Activated naive CD8-positive, alpha-beta T cell treated with anti-CD3 and anti-CD28 coated beads, Interleukin-2, amount 50 U/mL, for 24 hours (primary cell): ENCODE data around the gene LRRC45.

Experiments
- ATAC-seq: fragments of 150-1000 bp; cut with Tn5 transposase; one replicate; pipeline ENCODE4 v1.10.0; 2021
- DNase-seq: peaks from one replicate; pipeline ENCODE4 v3.0.0; 2021
- H3K27ac Mint-ChIP-seq: one replicate; pipeline ENCODE4 v1.8.0; 2021; ENCODE audit warnings: mild to moderate bottlenecking, mixed read lengths
- H3K27me3 Mint-ChIP-seq: one replicate; pipeline ENCODE4 v1.8.0; 2021; ENCODE audit warnings: mixed read lengths
- H3K36me3 Mint-ChIP-seq: one replicate; pipeline ENCODE4 v1.8.0; 2021; ENCODE audit warnings: low read depth, mixed read lengths
- H3K4me1 Mint-ChIP-seq: one replicate; pipeline ENCODE4 v1.8.0; 2021; ENCODE audit warnings: mixed read lengths
- H3K4me3 Mint-ChIP-seq: one replicate; pipeline ENCODE4 v1.8.0; 2021; ENCODE audit warnings: mild to moderate bottlenecking, moderate library complexity, mixed read lengths
- H3K9me3 Mint-ChIP-seq: one replicate; pipeline ENCODE4 v1.8.0; 2021; ENCODE audit warnings: mixed read lengths

The LRRC45 gene

DNA sequence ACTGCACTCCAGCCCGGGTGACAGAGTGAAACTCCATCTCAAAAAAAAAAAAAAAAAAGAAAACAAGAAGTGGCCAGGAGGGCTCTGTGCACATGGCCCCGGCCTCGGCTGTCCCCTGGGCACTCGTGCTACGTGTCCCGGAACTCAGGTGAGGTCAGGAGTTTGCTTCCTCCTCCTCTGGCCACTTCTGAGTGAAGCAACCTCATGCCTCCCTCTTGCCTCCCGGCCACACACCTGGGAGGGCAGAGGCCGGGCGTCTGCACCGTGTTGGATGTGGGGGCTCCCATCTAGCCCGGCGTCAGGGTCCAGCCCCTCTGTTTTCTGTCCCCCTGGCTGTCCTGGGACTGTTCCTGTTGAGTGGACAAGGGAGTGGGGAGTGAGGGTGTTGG, 23.5 kb upstream of the LRRC45 start:
- no peak for ATAC-seq

DNA sequence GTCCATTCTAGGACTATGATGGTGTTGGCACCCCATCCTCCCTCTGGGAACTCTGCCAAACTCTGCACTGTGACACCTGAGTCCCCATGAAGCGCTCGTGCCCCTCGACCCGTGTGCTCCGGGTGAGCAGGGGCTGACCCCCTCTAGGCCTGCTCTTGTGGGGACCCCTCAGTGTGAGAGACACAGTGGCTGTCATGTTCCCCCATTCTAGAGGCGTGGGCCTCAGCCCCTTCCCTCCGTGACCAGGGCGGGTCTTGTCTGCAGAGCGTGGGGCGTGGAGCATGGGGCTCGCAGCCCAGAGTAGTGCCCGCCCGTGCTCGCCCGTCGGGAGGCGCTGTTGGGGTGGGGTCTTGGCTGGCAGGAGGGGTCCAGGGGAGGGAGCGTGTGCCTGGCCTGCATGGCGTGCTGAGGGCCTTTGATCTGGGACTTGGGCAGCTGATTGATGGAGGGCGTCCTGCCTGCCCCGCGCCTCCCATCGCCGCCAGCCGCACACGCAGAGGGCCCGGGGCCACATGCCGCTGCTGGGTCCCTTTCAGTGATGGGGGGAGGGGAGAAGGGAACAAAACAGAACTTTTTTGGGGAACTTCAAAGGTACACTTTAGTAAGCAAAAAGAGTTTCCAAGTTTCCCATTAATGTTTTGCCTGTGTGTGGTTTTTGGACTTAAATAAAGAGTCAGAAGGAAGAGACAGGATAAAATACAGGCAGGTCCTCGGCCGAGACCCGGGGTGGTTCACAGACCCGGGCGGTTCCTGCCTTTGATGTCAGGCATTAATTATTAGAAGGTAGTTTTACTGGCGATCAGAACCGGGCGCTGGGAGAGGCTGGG, 22.9 kb upstream of the LRRC45 start:
- DNase-seq (no peak), ATAC-seq (no peak)
- no peak overlapping the region for H3K27ac Mint-ChIP-seq
- H3K9me3 Mint-ChIP-seq: no peaks in the 10 kb centered on the region
- no peaks in the 10 kb centered on the region for H3K27me3 Mint-ChIP-seq
- no peaks in the 10 kb centered on the region for H3K36me3 Mint-ChIP-seq
- H3K4me1 Mint-ChIP-seq: peaks cover 10% of the 10 kb centered on the region
- H3K4me3 Mint-ChIP-seq: no peak overlapping the region

More for the DNA sequence above, 23.5 kb upstream of the LRRC45 start:
- no peaks in the 10 kb centered on the region for H3K9me3 Mint-ChIP-seq
- H3K4me3 Mint-ChIP-seq: no peak overlapping the region
- no peaks in the 10 kb centered on the region for H3K27me3 Mint-ChIP-seq
- no peak overlapping the region for H3K27ac Mint-ChIP-seq
- DNase-seq: no peak
- peaks cover 10% of the 10 kb centered on the region for H3K4me1 Mint-ChIP-seq
- no peaks in the 10 kb centered on the region for H3K36me3 Mint-ChIP-seq

DNA sequence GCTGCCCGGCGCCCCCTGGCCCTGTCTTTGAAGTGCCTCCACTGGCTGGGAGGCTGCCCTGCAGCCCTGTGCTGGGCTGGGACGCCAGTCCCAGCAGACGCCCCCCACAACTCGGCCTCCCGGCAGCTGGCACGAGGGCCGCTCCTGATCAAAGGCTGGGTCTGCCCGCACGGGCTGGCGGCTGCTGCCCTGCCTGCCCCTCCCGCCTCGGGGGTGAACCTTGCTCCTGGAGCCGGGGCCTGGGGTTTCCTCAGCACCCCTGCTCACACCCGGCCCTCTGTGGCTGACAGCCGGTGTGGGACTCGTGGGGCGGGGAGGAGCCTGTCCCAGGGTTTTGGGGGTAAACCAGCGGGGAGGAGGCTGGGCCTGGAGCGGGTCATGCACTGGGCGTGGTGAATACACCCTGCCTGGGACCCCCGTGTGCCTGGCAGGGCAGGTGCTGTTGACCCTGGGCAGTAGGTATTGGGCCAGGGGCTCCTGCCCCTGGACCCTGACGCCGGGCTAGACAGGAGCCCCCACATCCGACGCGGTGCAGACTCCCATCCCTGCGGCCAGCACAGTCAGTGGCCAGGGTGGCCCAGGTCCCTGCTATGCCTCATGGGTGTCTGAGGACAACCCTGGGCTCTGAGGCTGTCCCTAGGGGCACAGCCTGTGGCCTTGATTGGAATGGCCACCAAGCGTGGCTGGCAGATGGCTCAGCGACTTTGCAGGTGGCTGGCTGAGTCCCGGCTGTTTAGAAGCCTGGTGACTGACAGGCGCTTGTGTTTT, 22.1 kb upstream of the LRRC45 start:
- H3K4me3 Mint-ChIP-seq: no peak overlapping the region
- ATAC-seq: no peak

DNA sequence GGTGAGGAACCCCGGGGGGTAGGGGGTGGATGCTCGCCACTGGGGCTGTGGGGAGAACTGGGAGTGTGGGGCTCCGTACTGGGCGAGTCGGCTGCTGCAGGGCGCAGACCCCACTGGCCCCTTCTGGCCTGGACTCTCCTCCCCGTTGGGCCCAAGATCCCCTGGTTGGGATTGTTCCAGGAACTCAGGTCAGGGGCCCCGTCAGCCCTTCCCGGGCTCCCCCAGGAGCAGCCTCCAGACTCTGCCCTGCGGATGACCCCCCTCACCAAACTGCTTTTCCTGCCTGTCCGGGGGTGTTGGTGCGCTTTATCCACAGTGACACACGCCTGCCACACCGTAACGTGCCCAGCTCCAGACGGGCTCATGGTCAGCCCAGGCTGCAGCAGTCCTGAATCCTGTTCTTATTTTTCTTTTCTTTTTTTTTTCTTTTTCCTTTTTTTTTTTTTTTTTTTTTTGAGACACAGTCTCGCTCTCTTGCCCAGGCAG, 21.5 kb upstream of the LRRC45 start:
- DNase-seq (no peak), ATAC-seq (no peak)
- Mint-ChIP-seq H3K27me3 (no peaks in the 10 kb centered on the region), H3K36me3 (no peaks in the 10 kb centered on the region), H3K4me3 (no peak overlapping the region), H3K27ac (no peak overlapping the region), H3K9me3 (no peaks in the 10 kb centered on the region), H3K4me1 (peaks cover 15% of the 10 kb centered on the region)

More for the DNA sequence above, 22.1 kb upstream of the LRRC45 start:
- no peak for DNase-seq
- H3K4me1 Mint-ChIP-seq: peaks cover 12% of the 10 kb centered on the region
- H3K27ac Mint-ChIP-seq: no peak overlapping the region
- H3K36me3 Mint-ChIP-seq: no peaks in the 10 kb centered on the region
- H3K27me3 Mint-ChIP-seq: no peaks in the 10 kb centered on the region
- no peaks in the 10 kb centered on the region for H3K9me3 Mint-ChIP-seq

DNA sequence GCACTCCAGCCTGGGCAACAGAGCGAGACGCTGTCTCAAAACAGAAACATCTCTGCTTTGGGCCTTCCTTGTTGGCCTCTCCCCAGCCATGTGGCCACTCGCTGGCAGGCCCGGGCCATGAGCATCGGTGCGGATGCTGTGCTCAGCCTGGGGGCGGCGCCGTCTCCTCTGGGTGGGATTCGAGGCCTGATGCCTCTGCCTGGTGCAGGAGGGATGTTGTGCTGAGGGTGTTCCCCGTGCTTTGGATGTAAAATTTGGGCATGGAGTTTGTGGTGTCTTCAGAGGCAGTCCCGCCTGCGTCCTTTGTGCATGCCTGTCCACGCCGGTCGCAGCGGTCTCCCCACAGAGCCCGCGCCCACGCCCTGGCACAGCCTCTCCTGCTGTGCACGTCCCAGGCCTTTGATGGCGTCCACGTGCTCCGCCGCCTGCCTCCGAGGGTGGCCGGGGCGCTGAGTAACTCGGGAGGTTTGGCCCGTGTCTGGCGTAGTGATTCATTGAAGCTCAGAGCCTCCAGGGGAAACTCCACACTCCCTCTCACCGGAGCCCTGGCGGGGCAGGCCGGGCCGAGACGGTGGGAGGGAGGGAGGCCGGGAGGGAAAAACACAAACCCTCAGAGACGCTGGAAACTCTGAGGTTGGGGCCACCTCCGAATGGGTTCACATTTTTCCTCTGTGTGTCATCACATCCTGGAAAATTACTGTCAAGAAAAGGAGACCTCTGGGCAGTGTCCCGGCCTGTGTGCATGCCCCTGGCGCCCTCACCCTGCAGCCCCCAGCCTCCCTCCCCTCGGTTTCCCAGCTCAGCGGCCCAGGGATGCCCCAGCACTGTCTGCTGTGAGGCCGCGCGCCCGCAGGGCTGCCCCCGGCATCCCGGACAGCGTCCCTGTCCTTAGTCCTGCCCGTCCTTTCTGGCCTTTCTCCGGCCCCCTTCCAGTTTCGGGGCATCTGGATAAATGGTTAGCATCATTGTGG, 19.4 kb upstream of the LRRC45 start:
- ATAC-seq (peak; percentile 76), DNase-seq (peak; percentile 46)
- Mint-ChIP-seq H3K9me3 (no peaks in the 10 kb centered on the region), H3K36me3 (no peaks in the 10 kb centered on the region), H3K27ac (no peak overlapping the region), H3K4me3 (no peak overlapping the region), H3K4me1 (peaks cover 15% of the 10 kb centered on the region), H3K27me3 (no peaks in the 10 kb centered on the region)

DNA sequence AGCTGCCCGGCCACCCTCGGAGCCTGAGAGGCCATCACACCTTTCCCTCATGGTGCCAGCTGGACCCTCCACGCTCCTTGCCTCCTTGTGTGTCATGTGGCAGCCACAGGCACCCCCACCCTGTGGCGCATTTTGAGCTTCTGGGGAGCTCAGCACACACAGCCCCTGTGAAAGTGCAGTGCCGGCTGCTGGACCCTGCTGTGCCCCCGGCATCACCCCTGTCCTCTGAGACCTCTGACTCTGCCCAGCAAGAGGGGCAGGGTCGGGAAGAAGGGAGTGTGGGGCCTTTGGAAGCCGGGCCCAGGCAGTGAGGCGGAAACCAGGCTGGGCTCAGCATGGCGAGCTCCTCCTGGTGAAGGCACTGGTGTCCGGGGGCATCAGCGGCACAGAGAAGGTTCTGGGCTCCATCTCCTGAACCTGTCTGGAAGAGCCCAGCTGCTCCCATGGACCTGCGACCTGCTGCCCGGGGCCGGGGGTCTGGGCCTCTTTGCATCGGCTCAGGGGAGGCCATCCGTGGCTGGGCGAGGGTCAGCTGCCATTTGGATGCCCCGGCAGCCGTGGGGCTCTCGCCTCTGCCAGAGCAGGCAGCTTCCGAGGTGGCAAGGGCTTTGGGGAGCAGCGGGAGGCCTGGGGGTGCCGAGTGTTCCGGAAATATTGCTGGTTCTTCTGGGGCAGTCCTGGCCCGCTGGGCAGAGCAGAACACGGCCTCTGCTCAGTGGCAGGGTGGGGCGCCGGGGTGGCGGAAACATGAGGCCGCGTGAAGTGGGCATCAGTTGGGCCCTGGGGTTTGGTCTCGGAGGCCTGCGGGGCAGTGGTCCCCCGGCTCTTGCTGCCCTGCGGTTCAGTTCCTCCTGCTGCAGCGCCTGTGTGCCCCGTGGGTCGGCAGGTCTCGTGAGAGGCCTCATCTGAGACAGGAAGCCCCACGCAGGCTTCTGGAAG, 18.3 kb upstream of the LRRC45 start:
- Mint-ChIP-seq H3K4me3 (no peak overlapping the region), H3K27me3 (no peaks in the 10 kb centered on the region), H3K4me1 (peaks cover 19% of the 10 kb centered on the region), H3K27ac (no peak overlapping the region), H3K9me3 (no peaks in the 10 kb centered on the region), H3K36me3 (no peaks in the 10 kb centered on the region)
- ATAC-seq (no peak), DNase-seq (no peak)

DNA sequence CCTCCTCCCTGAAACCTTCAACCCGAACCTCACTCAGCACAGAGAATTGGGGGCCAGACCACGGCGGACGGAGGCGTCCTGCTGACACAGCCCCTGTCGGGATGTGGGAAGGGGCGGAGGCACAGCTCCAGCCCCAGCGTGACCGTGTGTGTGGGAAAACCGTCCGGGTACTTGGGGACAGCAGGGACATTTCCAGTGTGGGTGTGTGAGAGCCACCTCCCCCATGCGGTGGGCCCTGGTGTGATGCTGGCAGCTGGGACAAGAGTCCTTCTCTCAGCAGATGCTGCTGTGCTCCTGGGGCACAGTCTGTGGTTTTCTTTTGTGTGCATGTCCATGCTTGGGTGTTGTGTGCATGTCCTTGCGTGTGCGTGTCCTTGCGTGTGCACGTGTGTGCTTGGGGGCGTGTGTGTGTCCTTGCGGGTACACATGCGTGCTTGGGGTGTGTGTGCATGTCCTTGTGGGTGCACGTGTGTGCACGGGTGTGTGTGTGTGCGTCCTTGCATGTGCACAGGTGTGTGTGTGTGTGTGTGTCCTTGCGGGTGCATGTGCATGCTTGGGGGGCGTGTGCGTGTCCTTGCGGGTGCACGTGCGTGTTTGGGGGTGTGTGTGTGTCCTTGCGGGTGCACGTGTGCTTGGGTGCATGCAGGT, 17.3 kb upstream of the LRRC45 start:
- no peak for ATAC-seq
- Mint-ChIP-seq H3K4me3 (no peak overlapping the region), H3K9me3 (no peaks in the 10 kb centered on the region), H3K4me1 (peaks cover 19% of the 10 kb centered on the region), H3K36me3 (no peaks in the 10 kb centered on the region), H3K27ac (no peak overlapping the region), H3K27me3 (no peaks in the 10 kb centered on the region)
- DNase-seq: no peak

DNA sequence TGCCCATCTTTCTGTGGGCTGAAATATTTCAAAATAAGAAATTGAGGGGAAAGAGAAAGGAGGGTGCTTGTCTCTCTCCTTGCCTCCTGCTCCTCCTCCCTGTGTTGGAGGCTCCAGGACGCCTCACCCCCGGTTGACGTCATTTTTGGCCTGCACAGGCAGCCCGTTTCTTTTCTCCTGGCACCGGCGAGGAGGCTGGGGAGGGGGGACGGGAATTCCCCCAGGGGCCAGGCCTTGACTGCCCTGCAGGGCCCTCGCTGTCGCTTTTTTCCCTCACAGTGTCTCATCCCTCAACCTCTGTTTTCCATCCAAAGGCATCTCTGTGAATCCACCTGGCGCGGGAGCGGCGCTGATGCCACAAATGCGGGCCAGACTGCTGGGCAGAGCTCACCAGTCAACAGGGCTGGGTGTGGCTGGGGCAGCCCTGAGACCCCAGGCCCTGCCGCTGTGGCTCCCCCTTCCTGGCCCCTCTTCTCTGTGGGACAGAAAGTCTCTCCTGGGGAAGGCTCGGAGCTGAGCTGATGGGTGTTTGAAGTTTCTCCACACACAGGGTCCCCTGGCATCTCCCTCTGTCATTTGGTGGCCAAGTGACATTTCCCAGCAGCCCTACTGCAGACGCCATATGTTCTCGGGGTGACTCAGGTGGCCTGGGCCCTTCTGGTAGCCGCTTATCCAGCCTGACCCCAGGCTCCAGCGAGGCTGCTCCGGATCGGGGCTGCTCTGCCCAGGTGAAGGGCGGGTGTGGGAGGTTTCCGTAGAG, 16.5 kb upstream of the LRRC45 start:
- DNase-seq: no peak

DNA sequence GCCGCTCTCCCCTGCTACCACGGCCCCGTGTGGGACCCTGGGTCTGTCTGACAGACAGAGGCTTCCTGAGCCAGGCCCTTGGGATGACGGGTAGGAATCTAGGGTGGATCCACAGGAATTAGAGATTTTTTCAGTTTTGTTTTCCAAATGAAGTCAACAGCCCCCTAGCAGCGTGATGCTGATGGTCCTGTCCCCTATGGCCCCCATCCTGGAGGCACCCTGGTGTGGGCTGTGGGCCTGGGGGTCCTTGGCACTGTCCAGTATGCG, 15.9 kb upstream of the LRRC45 start:
- peaks cover 19% of the 10 kb centered on the region for H3K4me1 Mint-ChIP-seq
- H3K27ac Mint-ChIP-seq: no peak overlapping the region
- no peak for DNase-seq
- no peak overlapping the region for H3K4me3 Mint-ChIP-seq
- H3K27me3 Mint-ChIP-seq: no peaks in the 10 kb centered on the region
- no peaks in the 10 kb centered on the region for H3K36me3 Mint-ChIP-seq
- no peak for ATAC-seq
- no peaks in the 10 kb centered on the region for H3K9me3 Mint-ChIP-seq

More for the DNA sequence above, 16.5 kb upstream of the LRRC45 start:
- Mint-ChIP-seq H3K27ac (no peak overlapping the region), H3K27me3 (no peaks in the 10 kb centered on the region), H3K36me3 (no peaks in the 10 kb centered on the region), H3K4me3 (no peak overlapping the region), H3K9me3 (no peaks in the 10 kb centered on the region), H3K4me1 (peaks cover 19% of the 10 kb centered on the region)
- no peak for ATAC-seq

DNA sequence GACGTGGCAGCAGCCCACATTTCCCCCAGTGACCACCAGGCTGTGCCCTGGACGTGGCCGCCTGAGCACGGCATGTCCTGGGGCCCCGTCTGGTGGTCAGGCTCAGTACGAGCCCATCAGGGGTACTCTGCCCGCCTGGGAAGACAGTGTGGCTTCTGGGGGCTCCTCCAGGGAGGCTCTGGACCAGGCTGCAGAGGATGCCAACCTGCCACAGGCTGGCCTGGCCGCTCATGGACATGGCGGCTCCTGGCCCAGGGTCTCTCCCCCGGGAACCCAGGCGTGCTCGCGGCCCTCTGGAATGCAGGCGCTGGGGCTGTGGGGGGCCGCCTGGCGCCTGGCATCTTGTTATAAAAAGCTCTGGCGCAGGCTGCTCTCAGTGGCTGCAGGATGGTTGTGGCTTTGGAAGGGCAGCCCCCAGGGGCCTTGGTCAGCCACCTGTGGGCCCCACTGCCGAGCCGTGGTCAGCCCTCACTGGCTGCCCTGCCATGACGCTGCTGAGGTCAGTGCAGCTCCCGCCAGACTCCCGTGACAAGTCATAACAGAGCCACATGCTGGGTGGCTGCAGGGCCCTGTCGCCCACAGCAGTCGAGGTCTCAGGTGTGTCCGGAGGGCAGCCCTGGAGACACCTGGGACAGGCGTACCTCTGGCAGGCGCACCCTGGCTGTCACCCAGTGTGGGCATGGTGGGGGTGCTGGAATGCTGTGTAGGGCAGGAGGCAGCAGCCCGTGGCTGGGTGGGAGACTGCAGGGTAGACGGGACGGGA, 15.4 kb upstream of the LRRC45 start:
- ATAC-seq (no peak), DNase-seq (no peak)
- Mint-ChIP-seq H3K27me3 (no peaks in the 10 kb centered on the region), H3K4me1 (peaks cover 19% of the 10 kb centered on the region), H3K27ac (no peak overlapping the region), H3K4me3 (no peak overlapping the region), H3K9me3 (no peaks in the 10 kb centered on the region), H3K36me3 (no peaks in the 10 kb centered on the region)

DNA sequence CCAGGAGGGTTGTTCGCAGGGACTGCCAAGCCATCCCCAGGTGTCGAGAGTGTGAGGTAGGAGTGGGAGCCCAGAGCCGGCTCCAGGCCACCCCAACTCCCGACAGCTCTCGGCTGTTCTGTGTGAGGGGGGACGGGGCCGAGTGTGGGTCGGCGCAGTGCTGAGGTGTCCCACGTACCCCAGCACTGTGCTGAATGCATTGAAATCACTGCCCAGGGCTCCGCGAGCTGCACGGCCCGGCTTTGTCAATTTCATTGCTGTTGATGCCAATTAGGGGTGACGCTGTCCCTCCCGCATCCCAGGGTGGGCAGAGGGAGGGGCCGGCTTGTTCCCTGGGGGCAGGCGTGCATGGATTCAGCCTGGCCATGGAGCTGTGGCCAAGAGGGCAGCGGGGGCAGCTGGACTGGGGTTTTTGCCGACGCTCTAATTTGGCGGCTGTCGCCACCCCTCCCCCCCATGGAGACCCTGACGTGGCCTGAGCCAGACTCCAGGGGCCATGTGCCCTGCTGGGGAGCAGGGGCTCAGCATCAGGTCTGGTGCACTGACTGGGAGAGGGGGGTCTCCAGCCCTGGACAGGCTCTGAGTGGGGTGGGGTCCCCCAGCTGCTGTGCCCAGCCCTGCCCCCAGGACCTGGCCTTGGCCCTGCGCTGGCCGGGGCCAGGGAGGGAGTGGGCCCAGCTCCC, 14.7 kb upstream of the LRRC45 start:
- Mint-ChIP-seq H3K36me3 (no peaks in the 10 kb centered on the region), H3K27me3 (no peaks in the 10 kb centered on the region), H3K9me3 (no peaks in the 10 kb centered on the region), H3K27ac (no peak overlapping the region), H3K4me3 (no peak overlapping the region), H3K4me1 (peaks cover 15% of the 10 kb centered on the region)
- DNase-seq: no peak
- no peak for ATAC-seq

DNA sequence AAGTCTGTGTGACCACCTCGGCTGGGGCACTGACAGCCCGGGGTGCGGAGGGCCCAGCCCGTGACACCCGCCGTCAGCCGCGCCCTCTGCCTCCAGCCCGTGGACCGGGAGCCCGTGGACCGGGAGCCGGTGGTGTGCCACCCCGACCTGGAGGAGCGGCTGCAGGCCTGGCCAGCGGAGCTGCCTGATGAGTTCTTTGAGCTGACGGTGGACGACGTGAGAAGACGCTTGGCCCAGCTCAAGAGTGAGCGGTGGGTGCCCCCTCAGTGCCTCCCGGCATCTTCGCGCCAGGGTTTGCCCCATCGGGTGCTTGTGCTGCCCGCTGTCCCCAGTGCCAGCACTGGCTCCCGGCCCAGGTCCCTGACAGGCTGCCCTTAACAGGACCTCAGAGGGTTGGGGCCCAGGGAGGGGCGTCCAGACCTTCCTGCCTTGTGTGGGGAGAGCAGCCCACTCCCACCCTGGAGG, 14.1 kb upstream of the LRRC45 start:
- no peaks in the 10 kb centered on the region for H3K9me3 Mint-ChIP-seq
- no peak for ATAC-seq

More for the DNA sequence above, 14.1 kb upstream of the LRRC45 start:
- Mint-ChIP-seq H3K27me3 (no peaks in the 10 kb centered on the region), H3K27ac (no peak overlapping the region), H3K4me1 (peaks cover 10% of the 10 kb centered on the region), H3K4me3 (no peak overlapping the region), H3K36me3 (no peaks in the 10 kb centered on the region)
- DNase-seq: no peak
